HG03175 (cell line): ENCODE data around the gene TNS3.

Source experiments
- ATAC-seq: cut with Tn5 transposase; IDR thresholded peaks from one replicate; pipeline ENCODE4 v1.9.1; 2021; ENCODE audit warnings: mild to moderate bottlenecking, moderate library complexity; ENCODE audit not compliant: unreplicated experiment

Gene TNS3

GRCh38 chr7:47393406-47393805 is 188.5 kb downstream of the TNS3 start:
- ATAC-seq: no peak

GRCh38 chr7:47392241-47392759 is 189.6 kb downstream of the TNS3 start:
- ATAC-seq: no peak

- ATAC-seq: no peak
Observed at GRCh38 chr7:47391726-47392125, 190.2 kb downstream of the TNS3 start.

GRCh38 chr7:47390914-47391313 is 191.0 kb downstream of the TNS3 start:
- no peak for ATAC-seq

- no peak for ATAC-seq
Observed at GRCh38 chr7:47389923-47390630, 191.8 kb downstream of the TNS3 start.

GRCh38 chr7:47389171-47389922 is 192.6 kb downstream of the TNS3 start:
- no peak for ATAC-seq

GRCh38 chr7:47387506-47387905 is 194.4 kb downstream of the TNS3 start:
- ATAC-seq: no peak

- no peak for ATAC-seq
Observed at GRCh38 chr7:47386273-47386835, 195.6 kb downstream of the TNS3 start.

- ATAC-seq: no peak
Observed at GRCh38 chr7:47385536-47386125, 196.3 kb downstream of the TNS3 start.

GRCh38 chr7:47384755-47385535 is 197.0 kb downstream of the TNS3 start:
- ATAC-seq: no peak

- no peak for ATAC-seq
Observed at GRCh38 chr7:47383696-47384445, 198.0 kb downstream of the TNS3 start.

GRCh38 chr7:47383072-47383471 is 198.8 kb downstream of the TNS3 start:
- ATAC-seq: no peak

GRCh38 chr7:47382200-47382599 is 199.7 kb downstream of the TNS3 start:
- ATAC-seq: no peak

GRCh38 chr7:47381134-47381495 is 200.8 kb downstream of the TNS3 start:
- no peak for ATAC-seq

GRCh38 chr7:47380325-47381133 is 201.4 kb downstream of the TNS3 start:
- no peak for ATAC-seq

- no peak for ATAC-seq
Observed at GRCh38 chr7:47379629-47380324, 202.1 kb downstream of the TNS3 start.

- ATAC-seq: no peak
Observed at GRCh38 chr7:47378728-47379395, 203.0 kb downstream of the TNS3 start.

- no peak for ATAC-seq
Observed at GRCh38 chr7:47377741-47378140, 204.2 kb downstream of the TNS3 start.
